Neutrophil (primary cell): Measurements from ENCODE around the gene USP5.
"Not testable (repeated sequence)": the region's sequence is repeated elsewhere in the genome, so short reads cannot be mapped to it uniquely, and the experiment has no call there.

Source experiments
- H3K27ac ChIP-seq: fragments of 200-600 bp; sonication (generic); 2 replicates; pipeline ENCODE4 v1.5.1; 2016; ENCODE audit warnings: mild to moderate bottlenecking, moderate library complexity
- H3K27me3 ChIP-seq: fragments of 200-600 bp; sonication (generic); 2 replicates; pipeline ENCODE4 v1.6.0; 2016; ENCODE audit warnings: mild to moderate bottlenecking
- H3K36me3 ChIP-seq: fragments of 200-600 bp; sonication (generic); 2 replicates; pipeline ENCODE4 v1.5.1; 2017
- H3K4me1 ChIP-seq, 2 experiments: fragments of 200-600 bp in 1 of 2; sonication (generic) in 1 of 2; 1 replicate in 1 of 2; 2 replicates in 1 of 2; pipeline versions ENCODE4 v1.5.1 to v1.6.1; 2013 to 2016; ENCODE audit warnings: low read depth in 1 of 2, low read length in 1 of 2, mild to moderate bottlenecking in 1 of 2, moderate library complexity in 1 of 2; ENCODE audit not compliant: control insufficient read depth in 1 of 2, insufficient read depth in 1 of 2
- H3K4me3 ChIP-seq, 2 experiments: fragments of 200-600 bp in 1 of 2; sonication (generic) in 1 of 2; 1 replicate in 1 of 2; 2 replicates in 1 of 2; pipeline ENCODE4 v1.5.1; 2013 to 2016; ENCODE audit warnings: low read depth in 1 of 2, low read length in 1 of 2, mild to moderate bottlenecking in 1 of 2, moderate library complexity in 1 of 2
- H3K9me3 ChIP-seq: fragments of 200-600 bp; sonication (generic); 2 replicates; pipeline ENCODE4 v1.5.1; 2016
- TF ChIP-seq, protein P1 (sequence below): fragments of 200-600 bp; sonication (generic); IDR thresholded peaks from 2 replicates; pipeline ENCODE4 v1.5.1; 2016; ENCODE audit warnings: antibody characterized with exemption

Gene USP5

DNA sequence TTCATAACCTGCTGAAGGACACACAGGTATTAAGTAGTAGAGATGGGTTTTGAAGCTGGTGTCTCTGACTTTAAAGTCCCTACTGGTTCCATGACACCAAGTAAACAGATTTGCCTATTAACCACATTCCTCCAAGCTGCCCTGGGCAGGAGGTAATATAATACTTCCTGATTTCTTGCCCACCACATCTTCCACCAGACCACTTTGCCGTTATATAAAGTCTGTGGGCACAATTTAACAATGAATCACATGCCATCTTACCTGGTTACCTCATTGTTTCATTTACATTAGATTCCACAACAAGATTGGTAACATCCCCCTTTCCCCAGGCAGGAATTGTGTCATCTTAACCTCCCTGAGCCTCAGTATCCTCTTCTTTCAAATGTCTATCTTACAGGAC, 51.8 kb downstream of the USP5 start:
- Histone ChIP-seq H3K4me1 (peaks cover 34 to 38% of the 10 kb centered on the region in 2 experiments), H3K9me3 (no peaks in the 10 kb centered on the region), H3K36me3 (no peaks in the 10 kb centered on the region), H3K27me3 (no peaks in the 10 kb centered on the region), H3K4me3 (no peak overlapping the region), H3K27ac (peak overlapping the region; percentile 79)
- TF ChIP-seq, protein P1, sequence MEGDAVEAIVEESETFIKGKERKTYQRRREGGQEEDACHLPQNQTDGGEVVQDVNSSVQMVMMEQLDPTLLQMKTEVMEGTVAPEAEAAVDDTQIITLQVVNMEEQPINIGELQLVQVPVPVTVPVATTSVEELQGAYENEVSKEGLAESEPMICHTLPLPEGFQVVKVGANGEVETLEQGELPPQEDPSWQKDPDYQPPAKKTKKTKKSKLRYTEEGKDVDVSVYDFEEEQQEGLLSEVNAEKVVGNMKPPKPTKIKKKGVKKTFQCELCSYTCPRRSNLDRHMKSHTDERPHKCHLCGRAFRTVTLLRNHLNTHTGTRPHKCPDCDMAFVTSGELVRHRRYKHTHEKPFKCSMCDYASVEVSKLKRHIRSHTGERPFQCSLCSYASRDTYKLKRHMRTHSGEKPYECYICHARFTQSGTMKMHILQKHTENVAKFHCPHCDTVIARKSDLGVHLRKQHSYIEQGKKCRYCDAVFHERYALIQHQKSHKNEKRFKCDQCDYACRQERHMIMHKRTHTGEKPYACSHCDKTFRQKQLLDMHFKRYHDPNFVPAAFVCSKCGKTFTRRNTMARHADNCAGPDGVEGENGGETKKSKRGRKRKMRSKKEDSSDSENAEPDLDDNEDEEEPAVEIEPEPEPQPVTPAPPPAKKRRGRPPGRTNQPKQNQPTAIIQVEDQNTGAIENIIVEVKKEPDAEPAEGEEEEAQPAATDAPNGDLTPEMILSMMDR, result no peak

DNA sequence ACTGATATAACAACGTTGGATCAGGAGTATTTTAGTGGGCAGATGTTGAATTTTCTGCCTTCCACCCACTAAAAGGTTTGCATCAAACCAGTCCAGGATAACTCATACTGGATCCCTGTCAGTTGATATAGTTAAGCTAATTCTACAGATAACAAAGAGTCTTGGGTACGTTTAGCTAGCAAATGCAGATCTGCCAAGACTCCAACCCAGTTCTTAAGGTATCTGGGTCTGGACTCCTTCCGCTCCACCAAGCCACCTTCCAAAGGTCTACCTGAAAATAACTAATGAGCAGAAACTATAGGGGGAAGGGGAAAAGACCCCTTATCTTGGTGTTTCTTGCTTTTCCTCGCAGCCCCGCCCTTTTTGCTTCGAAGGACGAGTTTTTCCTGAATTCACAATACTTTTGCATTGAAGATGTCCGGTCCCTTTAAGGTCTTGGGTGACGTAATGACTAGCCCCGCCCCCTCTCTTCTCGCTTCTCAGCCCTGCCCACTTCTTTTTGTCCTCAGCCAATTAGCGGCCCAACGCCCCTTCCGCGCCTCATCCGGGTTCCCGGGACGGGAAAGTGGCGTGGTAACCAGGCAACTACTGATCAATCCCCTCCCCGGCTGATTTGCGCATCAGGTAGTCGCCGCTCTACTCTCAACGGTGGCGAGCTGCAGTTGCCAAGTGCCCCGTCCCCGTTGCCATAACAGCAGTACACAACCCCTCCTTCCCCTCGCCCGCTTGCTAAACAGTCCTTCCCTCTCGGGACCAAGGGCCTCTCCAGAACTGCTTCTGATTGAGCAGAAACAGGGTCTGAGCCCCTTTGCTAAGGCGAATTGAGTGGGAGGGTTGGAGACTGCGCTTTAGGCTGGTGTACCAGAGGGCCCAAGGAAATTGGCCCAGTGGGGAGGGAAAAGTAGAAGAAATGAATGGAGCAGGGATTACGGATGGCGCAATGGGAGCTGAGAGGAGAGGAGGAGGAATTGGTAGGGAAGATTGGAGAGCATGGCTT, 52.6 kb downstream of the USP5 start, which contains the start of gene LRRC23:
TSS of gene LRRC23 (plus strand) at position 543 of the 997 bp plus-strand sequence. CDS start 812 bp downstream, outside the sequence.
- no peaks in the 10 kb centered on the region for H3K27me3 ChIP-seq
- H3K4me3 ChIP-seq, result peak within 1 kb of the TSS; percentile 77 to 80
- no peaks in the 10 kb centered on the region for H3K36me3 ChIP-seq
- H3K27ac ChIP-seq, result peak within 1 kb of the TSS; percentile 79
- no peaks in the 10 kb centered on the region for H3K9me3 ChIP-seq
- TF ChIP-seq, protein P1, result peak; percentile 27
- H3K4me1 ChIP-seq, result peaks cover 29 to 31% of the 10 kb centered on the region in 2 experiments

DNA sequence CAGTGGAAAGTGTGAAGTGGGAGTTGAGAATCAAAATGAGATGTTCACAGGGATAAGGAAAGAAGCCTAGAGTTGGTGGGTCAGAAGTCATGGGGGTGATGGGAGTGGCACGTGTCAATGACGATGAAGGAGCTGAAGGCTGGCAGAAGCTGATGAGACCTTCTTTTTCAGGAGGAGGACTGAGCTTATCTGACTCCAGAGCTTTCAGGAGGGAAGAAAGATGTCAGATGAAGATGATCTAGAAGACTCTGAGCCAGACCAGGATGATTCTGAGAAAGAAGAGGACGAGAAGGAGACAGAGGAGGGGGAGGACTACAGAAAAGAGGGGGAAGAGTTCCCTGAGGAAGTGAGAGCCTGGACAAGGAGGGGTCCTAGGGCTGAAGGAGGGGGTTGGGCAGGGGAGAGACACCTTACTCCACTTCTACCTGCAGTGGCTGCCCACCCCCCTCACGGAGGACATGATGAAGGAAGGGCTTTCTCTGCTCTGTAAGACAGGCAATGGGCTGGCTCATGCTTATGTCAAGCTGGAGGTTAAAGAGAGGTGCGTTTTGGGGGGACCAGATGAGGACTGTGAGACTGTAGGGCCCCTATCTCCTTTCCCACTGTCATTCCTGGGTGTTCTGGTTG, 53.6 kb downstream of the USP5 start:
- Histone ChIP-seq H3K27ac (peak overlapping the region; percentile 79), H3K9me3 (no peaks in the 10 kb centered on the region), H3K27me3 (peaks cover 9% of the 10 kb centered on the region), H3K4me1 (peaks cover 21% of the 10 kb centered on the region in 2 experiments), H3K4me3 (peak overlapping the region; percentile 77 to 80), H3K36me3 (no peaks in the 10 kb centered on the region)
- TF ChIP-seq, protein P1, result no peak

DNA sequence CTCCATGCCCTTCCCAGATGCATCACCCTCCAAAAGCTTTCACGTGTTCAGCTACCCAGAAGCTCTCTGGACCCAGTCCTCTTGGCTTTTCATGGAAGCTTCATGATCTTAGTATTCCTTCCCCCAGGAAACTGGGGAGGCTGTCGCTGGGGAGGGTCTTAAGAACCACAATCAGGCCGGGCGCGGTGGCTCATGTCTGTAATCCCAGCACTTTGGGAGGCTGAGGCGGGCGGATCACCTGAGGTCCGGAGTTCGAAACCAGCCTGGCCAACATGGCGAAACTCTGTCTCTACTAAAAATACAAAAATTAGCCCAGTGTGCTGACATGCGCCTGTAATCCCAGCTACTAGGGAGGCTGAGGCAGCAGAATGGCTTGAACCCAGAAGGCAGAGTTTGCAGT, 56.2 kb downstream of the USP5 start:
- not testable (repeated sequence) for H3K4me3 ChIP-seq, H3K9me3 ChIP-seq, H3K36me3 ChIP-seq, H3K27ac ChIP-seq
- peaks cover 20 to 21% of the 10 kb centered on the region in 2 experiments for H3K4me1 ChIP-seq
- peaks cover 35% of the 10 kb centered on the region for H3K27me3 ChIP-seq

DNA sequence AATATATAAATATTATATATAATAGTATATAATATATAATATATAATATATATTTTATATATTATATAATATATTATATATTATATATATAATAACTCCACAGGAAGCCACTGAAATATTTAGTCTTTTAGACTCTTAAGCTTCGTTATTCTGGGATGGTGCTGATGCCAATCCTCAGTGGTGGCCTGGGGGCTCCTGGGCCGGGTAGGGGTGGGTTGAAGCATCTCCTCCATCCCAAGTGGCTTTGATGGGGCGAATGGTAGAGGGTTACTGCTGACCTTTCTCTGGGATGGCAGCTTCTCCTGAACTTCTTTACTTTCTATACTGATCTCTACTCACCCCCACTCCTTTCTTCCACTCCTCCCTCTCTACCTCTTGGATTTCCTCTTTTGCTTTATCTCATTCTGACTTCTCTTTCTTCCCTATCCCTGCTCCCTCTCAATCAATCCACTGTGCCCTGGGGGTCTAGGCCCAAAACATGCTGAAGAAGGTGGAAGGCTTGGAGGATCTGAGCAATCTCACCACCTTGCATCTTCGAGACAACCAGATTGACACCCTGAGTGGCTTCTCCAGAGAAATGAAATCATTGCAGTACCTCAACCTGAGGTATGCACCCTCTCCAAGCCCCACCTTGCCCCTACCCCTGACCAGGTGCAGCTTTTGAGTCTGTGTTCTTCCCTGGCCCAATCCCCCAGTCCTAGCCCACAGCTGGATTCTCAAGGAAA, 57.6 kb downstream of the USP5 start:
- TF ChIP-seq, protein P1, result no peak
- Histone ChIP-seq H3K9me3 (no peaks in the 10 kb centered on the region), H3K4me3 (no peak overlapping the region), H3K36me3 (no peaks in the 10 kb centered on the region), H3K4me1 (peaks cover 9 to 15% of the 10 kb centered on the region in 2 experiments), H3K27ac (no peak overlapping the region), H3K27me3 (peaks cover 49% of the 10 kb centered on the region)
